Measurements from ENCODE around the gene ZNF668. TPM values are rescaled to one million over a fixed set of nuclear protein-coding genes. Genes with fewer than 3 reads are reported as not detected.

Gene ZNF668
- total and polyA plus RNA-seq, 2 of the 13 experiments (the other 11 are each of a cell fraction or from before 2014, with no cell fraction given), result 3.8 to 9.8 TPM

GRCh38 chr16:31094424-31095120 is 20.5 kb upstream of the ZNF668 start, which contains the start of gene VKORC1 (continued):
- TF ChIP-seq ETS1 (CRISPR knock-in tag; IDR thresholded peaks at IDR 0.05) (no peak; the same call in 1 of the 2 replicates), MIXL1 (CRISPR knock-in tag; IDR thresholded peaks at IDR 0.05) (peak; percentile 70), ZBTB40 (IDR thresholded peaks at IDR 0.05) (no peak), ZBTB40 (CRISPR knock-in tag; IDR thresholded peaks at IDR 0.05) (0 out of 2 replicates have a peak, but pooled peaks have one; percentile 76), ZBTB7B (CRISPR knock-in tag; IDR thresholded peaks at IDR 0.05) (peak; percentile 38; the same call in 1 of the 2 replicates), ZNF619 (CRISPR knock-in tag; IDR thresholded peaks at IDR 0.05) (no peak; the same call in 1 of the 2 replicates), ZNF407 (CRISPR knock-in tag; IDR thresholded peaks at IDR 0.05; ENCODE audit: not compliant biosample characterization) (no peak), POGZ (CRISPR knock-in tag; IDR thresholded peaks at IDR 0.05) (peak; percentile 90)

Measured in HepG2 (cell line).